Suppressor macrophage treated with lipopolysaccharide for 4 hours (primary cell): ENCODE measurements around the gene HSBP1L1.
"Not testable (repeated sequence)": the region's sequence is repeated elsewhere in the genome, so short reads cannot be mapped to it uniquely, and the experiment has no call there.

Experiments
- DNase-seq: peaks from one replicate; pipeline ENCODE4 v3.0.0-alpha.2; 2020

The HSBP1L1 gene

GRCh38 chr18:79945118-79946042, 19.1 kb upstream of the HSBP1L1 start:
- no peak for DNase-seq

GRCh38 chr18:79947054-79947755, 17.2 kb upstream of the HSBP1L1 start:
- DNase-seq, result no peak

GRCh38 chr18:79947881-79948610, 16.4 kb upstream of the HSBP1L1 start:
- no peak for DNase-seq

DNA sequence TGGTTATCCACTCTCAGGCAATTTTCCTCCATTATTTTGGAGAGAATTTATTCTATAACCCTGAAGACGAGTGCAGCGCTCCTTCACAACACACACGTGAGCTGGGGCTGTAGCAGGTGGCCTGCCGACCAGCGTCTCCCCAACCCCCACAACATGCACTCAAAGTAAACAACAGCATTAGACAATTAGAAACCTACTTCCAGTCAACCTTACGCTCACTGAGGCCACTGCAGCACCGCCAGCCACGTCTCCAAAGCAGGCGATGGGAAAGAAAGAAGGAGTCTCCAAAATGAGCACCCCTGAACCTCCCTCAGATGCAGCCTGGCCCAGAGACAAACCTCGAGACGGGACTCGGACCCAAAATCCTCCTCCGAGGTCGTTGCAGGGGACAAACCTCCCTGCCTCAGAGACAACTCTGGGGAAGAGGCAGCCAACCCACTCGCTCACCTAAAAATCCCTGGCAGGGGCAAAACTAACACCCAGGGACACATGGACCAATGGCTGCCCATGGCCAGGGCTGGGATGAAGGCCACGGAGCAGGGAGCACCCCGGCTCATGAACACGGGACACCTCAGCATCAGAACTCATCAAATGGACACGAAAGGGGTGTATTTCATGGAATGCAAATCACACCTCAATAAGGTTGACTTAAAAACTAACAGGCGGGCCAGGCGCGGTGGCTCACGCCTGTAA, 15.6 kb upstream of the HSBP1L1 start:
- DNase-seq, result no peak

GRCh38 chr18:79949697-79950487, 14.6 kb upstream of the HSBP1L1 start:
- peak; percentile 87 for DNase-seq

DNA sequence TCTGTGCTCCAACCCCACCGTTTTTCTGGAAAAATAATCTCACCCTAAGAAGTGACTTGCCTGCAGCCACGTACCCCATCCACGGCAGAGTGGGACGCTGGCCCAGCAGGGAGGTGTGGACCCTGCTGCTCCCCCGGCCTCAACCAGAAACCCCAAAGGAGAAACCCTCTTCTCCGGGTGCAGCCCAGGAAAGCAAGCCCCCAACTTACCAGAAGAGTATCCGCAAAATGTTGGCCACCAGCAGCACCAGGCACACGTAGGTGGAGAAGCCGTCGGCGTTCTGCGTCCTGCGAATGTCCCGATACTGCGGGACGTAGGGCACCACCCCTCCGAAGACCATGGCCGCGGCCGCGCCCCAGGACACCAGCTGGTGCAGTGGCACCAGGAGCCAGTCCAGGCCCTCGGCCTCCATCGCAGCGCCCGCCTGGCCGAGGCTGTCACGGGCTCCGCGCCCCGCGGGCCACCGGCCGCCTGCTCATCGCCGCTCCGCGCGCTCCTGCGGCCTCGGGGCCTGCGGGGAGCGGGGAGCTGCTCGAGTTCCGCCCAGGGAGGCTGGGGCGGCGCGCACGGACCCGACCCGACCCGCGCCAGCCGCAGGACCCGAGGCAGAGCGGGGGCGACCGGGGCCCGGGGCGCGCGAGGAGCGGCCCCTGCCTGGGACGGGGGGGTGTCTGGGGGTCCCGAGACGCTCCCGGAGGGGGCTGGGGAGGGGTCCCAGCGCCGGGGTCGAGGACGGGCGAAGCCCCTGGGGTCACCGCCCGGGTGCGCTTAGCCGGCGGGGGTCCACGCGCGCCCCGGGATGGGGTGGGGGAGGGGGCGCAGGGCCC, 13.7 kb upstream of the HSBP1L1 start:
- DNase-seq, result peak; percentile 60

GRCh38 chr18:79951545-79952455, 12.6 kb upstream of the HSBP1L1 start, which contains the start of gene SLC66A2:
SLC66A2 (minus strand) TSS chr18:79951653; CDS start chr18:79950926, 727 bp downstream.
- peak; percentile 97 for DNase-seq

- DNase-seq, result no peak
These were observed 11.9 kb upstream of the HSBP1L1 start for GRCh38 chr18:79952456-79952995.

- no peak for DNase-seq
These were observed 11.4 kb upstream of the HSBP1L1 start for GRCh38 chr18:79952996-79953559.

DNA sequence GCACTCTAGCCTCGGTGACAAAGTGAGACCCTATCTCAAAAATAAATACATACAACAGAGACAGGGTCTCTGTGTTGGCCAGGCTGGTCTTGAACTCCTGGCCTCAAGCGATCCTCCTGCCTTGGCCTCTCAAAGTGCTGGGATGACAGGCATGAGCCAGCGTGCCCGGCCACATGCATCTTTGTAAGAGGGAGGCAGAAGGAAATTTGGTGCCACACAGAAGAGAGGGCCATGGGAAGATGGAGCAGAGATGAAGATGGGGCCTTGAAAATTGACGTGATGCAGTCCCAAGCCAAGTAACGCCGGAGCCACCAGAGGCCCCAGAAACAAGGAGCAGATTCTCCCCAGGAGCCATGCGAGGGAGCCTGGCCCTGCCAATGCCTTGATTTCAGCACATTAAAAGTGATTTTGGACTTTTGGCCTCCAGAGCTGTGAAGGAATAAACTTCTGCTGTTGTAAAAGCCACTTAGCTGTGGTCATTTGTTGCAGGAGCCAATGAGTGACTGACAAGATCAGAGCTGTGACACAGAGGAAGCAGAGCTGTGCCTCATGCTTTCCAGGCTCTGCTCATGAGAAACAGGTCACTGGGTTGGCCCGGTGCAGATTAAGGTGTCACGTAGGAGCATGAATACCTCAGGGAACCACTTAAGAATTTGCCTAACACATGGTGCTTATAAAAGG, 10.3 kb upstream of the HSBP1L1 start:
- peak; percentile 39 for DNase-seq

- DNase-seq, result no peak
These were observed 9.7 kb upstream of the HSBP1L1 start for GRCh38 chr18:79954791-79955190.

GRCh38 chr18:79955302-79956075, 9.0 kb upstream of the HSBP1L1 start:
- DNase-seq, result peak; percentile 84

- DNase-seq, result no peak
These were observed 8.2 kb upstream of the HSBP1L1 start for GRCh38 chr18:79956276-79956675.

GRCh38 chr18:79958981-79959380, 5.5 kb upstream of the HSBP1L1 start:
- no peak for DNase-seq

DNA sequence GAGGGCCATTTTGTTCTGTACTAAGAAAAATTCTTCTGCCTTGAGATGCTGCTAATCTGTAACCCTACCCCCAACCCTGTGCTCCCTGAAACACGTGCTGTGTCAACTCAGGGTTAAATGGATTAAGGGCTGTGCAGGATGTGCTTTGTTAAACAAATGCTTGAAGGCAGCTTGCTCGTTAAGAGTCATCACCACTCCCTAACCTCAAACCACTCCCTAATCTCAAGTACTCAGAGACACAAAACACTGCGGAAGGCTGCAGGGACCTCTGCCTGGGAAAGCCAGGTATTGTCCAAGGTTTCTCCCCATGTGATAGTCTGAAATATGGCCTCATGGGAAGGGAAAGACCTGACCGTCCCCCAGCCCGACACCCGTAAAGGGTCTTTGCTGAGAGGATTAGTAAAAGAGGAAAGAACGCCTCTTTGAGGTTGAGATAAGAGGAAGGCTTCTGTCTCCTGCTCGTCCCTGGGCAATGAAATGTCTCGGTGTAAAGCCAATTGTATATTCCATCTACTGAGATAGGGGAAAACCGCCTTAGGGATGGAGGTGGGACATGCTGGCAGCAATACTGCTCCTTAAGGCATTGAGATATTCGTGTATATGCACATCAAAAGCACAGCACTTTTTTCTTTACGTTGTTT, 4.2 kb upstream of the HSBP1L1 start:
- DNase-seq, result not testable (repeated sequence)

GRCh38 chr18:79960921-79961526, 3.4 kb upstream of the HSBP1L1 start:
- no peak for DNase-seq
